H9 (cell line): ENCODE results near the gene FCHO1. TPM values are rescaled to one million over a fixed set of nuclear protein-coding genes. Genes with fewer than 3 reads are reported as not detected.

Experiments
- DNase-seq: peaks from one replicate; pipeline ENCODE4 v3.0.0-alpha.2; 2017
- H2AFZ ChIP-seq: one replicate; pipeline ENCODE4 v1.6.1; 2013; ENCODE audit warnings: mild to moderate bottlenecking, low read length, control low read depth, moderate library complexity
- H2AK5ac ChIP-seq: 2 replicates; pipeline ENCODE4 v1.6.1; 2013; ENCODE audit warnings: low read length, control low read depth, mixed read lengths; ENCODE audit not compliant: insufficient read length
- H2BK120ac ChIP-seq: one replicate; pipeline ENCODE4 v1.6.1; 2013; ENCODE audit warnings: low read depth, mild to moderate bottlenecking, low read length, control low read depth, inconsistent platforms; ENCODE audit not compliant: poor library complexity, severe bottlenecking
- H2BK12ac ChIP-seq: 2 replicates; pipeline ENCODE4 v1.6.1; 2013; ENCODE audit warnings: low read length, control low read depth, mixed read lengths, low read depth; ENCODE audit not compliant: insufficient read length
- H2BK15ac ChIP-seq: 2 replicates; pipeline ENCODE4 v1.6.1; 2013; ENCODE audit warnings: low read depth, low read length, control low read depth
- H2BK20ac ChIP-seq: one replicate; pipeline ENCODE4 v1.6.1; 2013; ENCODE audit warnings: low read depth, mild to moderate bottlenecking, low read length, control low read depth, inconsistent platforms; ENCODE audit not compliant: poor library complexity, severe bottlenecking
- H2BK5ac ChIP-seq: 2 replicates; pipeline ENCODE4 v1.6.1; 2013; ENCODE audit warnings: low read length, control low read depth, mixed read lengths; ENCODE audit not compliant: insufficient read length
- H3K14ac ChIP-seq: 2 replicates; pipeline ENCODE4 v1.6.1; 2013; ENCODE audit warnings: low read length, control low read depth; ENCODE audit not compliant: insufficient read depth
- H3K18ac ChIP-seq: 2 replicates; pipeline ENCODE4 v1.6.1; 2013; ENCODE audit warnings: low read depth, mild to moderate bottlenecking, mixed read lengths, low read length, control low read depth; ENCODE audit not compliant: insufficient read length
- H3K23ac ChIP-seq: 2 replicates; pipeline ENCODE4 v1.6.1; 2013; ENCODE audit warnings: low read length, control low read depth, mixed read lengths, low read depth; ENCODE audit not compliant: insufficient read length
- H3K23me2 ChIP-seq: 2 replicates; pipeline ENCODE4 v1.6.1; 2013; ENCODE audit warnings: low read depth, mild to moderate bottlenecking, mixed read lengths, low read length, control low read depth; ENCODE audit not compliant: insufficient read length, poor library complexity, severe bottlenecking
- H3K27ac ChIP-seq: 2 replicates; pipeline ENCODE4 v1.5.1; 2013; ENCODE audit warnings: low read length, control low read depth, mixed read lengths, low read depth; ENCODE audit not compliant: insufficient read length
- H3K27me3 ChIP-seq: 2 replicates; pipeline ENCODE4 v1.6.1; 2013; ENCODE audit warnings: low read length, control low read depth, inconsistent platforms; ENCODE audit not compliant: insufficient read depth
- H3K4ac ChIP-seq: 2 replicates; pipeline ENCODE4 v1.6.1; 2013; ENCODE audit warnings: low read depth, mild to moderate bottlenecking, control low read depth, inconsistent platforms, low read length, moderate library complexity
- H3K4me1 ChIP-seq: 2 replicates; pipeline ENCODE4 v1.6.1; 2013; ENCODE audit warnings: low read length, control low read depth, inconsistent platforms; ENCODE audit not compliant: insufficient read depth
- H3K4me2 ChIP-seq: 2 replicates; pipeline ENCODE4 v1.6.1; 2013; ENCODE audit warnings: low read length, control low read depth, mixed read lengths; ENCODE audit not compliant: insufficient read length, insufficient read depth
- H3K56ac ChIP-seq: 2 replicates; pipeline ENCODE4 v1.6.1; 2013; ENCODE audit warnings: low read depth, mild to moderate bottlenecking, mixed read lengths, low read length, control low read depth; ENCODE audit not compliant: insufficient read length
- H3K79me1 ChIP-seq: 2 replicates; pipeline ENCODE4 v1.6.1; 2013; ENCODE audit warnings: low read depth, mild to moderate bottlenecking, moderate library complexity, low read length, control low read depth, inconsistent platforms; ENCODE audit not compliant: insufficient read depth, poor library complexity, severe bottlenecking
- H3K79me2 ChIP-seq: 2 replicates; pipeline ENCODE4 v1.6.1; 2013; ENCODE audit warnings: low read length, control low read depth, inconsistent platforms; ENCODE audit not compliant: insufficient read depth
- H3K9ac ChIP-seq: 2 replicates; pipeline ENCODE4 v1.6.1; 2013; ENCODE audit warnings: low read length, control low read depth, mixed read lengths; ENCODE audit not compliant: insufficient read length; ENCODE audit errors: extremely low read depth
- H3K9me3 ChIP-seq: one replicate; pipeline ENCODE4 v1.6.1; 2013; ENCODE audit warnings: low read depth, low read length, inconsistent platforms; ENCODE audit not compliant: control insufficient read depth
- H3T11ph ChIP-seq: one replicate; pipeline ENCODE4 v1.6.1; 2013; ENCODE audit warnings: mild to moderate bottlenecking, low read length, control low read depth, inconsistent platforms
- H4K20me1 ChIP-seq: one replicate; pipeline ENCODE4 v1.6.1; 2013; ENCODE audit not compliant: control insufficient read depth, insufficient read length, insufficient read depth
- H4K5ac ChIP-seq: 2 replicates; pipeline ENCODE4 v1.6.1; 2013; ENCODE audit warnings: low read depth, mild to moderate bottlenecking, mixed read lengths, low read length, control low read depth; ENCODE audit not compliant: insufficient read length
- H4K8ac ChIP-seq: replicated peaks from 2 replicates; pipeline ENCODE4 v1.6.1; 2013; ENCODE audit warnings: low read length, control low read depth, mixed read lengths, low read depth; ENCODE audit not compliant: insufficient read length
- H4K91ac ChIP-seq: 2 replicates; pipeline ENCODE4 v1.6.1; 2013; ENCODE audit warnings: low read depth, mild to moderate bottlenecking, moderate library complexity, mixed read lengths, low read length, control low read depth; ENCODE audit not compliant: insufficient read length
- H3K27ac Mint-ChIP-seq, 3 experiments: 2 replicates in 2 of 3; 3 replicates in 1 of 3; pipeline ENCODE4 v1.8.0; 2020 to 2021; ENCODE audit warnings: mixed read lengths in 3 of 3, mild to moderate bottlenecking in 1 of 3, moderate library complexity in 1 of 3
- H3K27me3 Mint-ChIP-seq: 2 replicates; pipeline ENCODE4 v1.8.0; 2021; ENCODE audit warnings: low read depth, mild to moderate bottlenecking, moderate library complexity, mixed read lengths
- H3K36me3 Mint-ChIP-seq, 3 experiments: 2 replicates in 2 of 3; 3 replicates in 1 of 3; pipeline ENCODE4 v1.8.0; 2020 to 2021; ENCODE audit warnings: low read depth in 3 of 3, mixed read lengths in 3 of 3; ENCODE audit not compliant: insufficient read depth in 1 of 3
- H3K4me1 Mint-ChIP-seq, 2 experiments: 2 replicates each; pipeline ENCODE4 v1.8.0; 2020; ENCODE audit warnings: mixed read lengths in 2 of 2
- H3K4me3 Mint-ChIP-seq, 2 experiments: 2 replicates in 1 of 2; 3 replicates in 1 of 2; pipeline ENCODE4 v1.8.0; 2020 to 2021; ENCODE audit warnings: mild to moderate bottlenecking in 2 of 2, mixed read lengths in 2 of 2, moderate library complexity in 1 of 2
- H3K9me3 Mint-ChIP-seq, 2 experiments: 2 replicates in 1 of 2; 3 replicates in 1 of 2; pipeline ENCODE4 v1.8.0; 2020; ENCODE audit warnings: mild to moderate bottlenecking in 2 of 2, mixed read lengths in 2 of 2, moderate library complexity in 1 of 2
- WGBS: extraction: QIAGEN DNeasy Blood & Tissue Kit; methylation state at CpG from one replicate; pipeline ENCODE4 v1.1.7; 2013; ENCODE audit warnings: missing lambda C conversion rate, low lambda C conversion rate, mixed read lengths; ENCODE audit not compliant: insufficient read length; ENCODE audit errors: extremely low coverage; 5-methylcytosine and 5-hydroxymethylcytosine counted together
- total RNA-seq: library from RNA; stranded (reverse); gene quantifications from 2 replicates; pipeline ENCODE4 v1.2.1, GENCODE V29; 2021
- TF ChIP-seq, protein P1 (sequence below): fragments of 200-600 bp; sonication (generic); conservative IDR thresholded peaks from 3 replicates; pipeline ENCODE4 v1.8.0; 2021; ENCODE audit warnings: antibody characterized with exemption, mild to moderate bottlenecking

FCHO1 gene
- total RNA-seq, 1 experiment from 2014 or later: 13.1 TPM

DNA sequence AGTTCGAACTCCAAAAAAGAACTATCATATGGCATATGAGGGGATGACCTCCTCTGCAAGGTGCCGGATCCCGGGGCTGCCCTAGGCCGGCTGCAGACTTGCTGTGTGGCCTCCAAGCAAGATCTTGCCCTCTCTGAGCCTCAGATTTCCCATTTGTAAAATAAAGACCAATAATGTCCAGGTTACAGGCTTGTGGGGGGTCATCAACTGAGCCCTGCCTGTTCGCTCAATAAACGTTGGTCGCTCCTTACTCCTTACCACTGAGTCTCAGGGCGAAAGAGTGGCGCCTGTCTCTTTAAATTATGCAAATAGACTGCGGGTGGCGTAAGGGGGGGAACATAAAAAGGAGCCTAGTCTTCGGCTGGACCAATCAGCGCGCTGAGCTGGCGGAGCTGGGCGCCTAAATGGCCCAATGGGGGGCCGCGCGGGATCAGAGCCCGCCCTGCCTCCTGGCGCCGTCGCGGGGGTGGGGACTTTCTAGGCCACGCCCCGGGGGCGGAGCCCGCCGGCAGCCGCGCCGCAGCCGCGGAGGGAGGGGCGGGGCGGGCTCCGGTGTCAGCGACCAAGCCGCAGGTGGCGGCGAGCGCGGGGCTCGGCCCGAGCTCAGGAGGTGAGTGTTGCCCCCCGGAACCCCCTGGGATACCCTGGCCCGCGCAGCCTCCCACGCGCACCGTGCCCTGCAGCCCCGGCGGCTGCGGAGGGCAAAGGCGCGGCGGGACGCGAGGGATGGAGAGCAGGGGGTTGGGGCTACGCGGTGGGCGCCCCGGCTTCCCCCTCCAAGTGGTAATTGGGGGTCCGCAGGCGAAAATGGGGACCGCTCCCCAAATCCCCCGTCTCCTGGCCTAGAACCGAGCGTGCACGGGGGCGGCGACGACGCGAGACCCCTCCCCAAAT is 3.8 kb upstream of the FCHO1 start:
- no peaks in the 10 kb centered on the region for H3K27me3 ChIP-seq
- WGBS: no CpG with 5 or more reads among the region's 75 CpGs
- no peak overlapping the region for H2AFZ ChIP-seq
- peaks cover 5% of the 10 kb centered on the region for H3K23me2 ChIP-seq
- H2AK5ac ChIP-seq: no peak overlapping the region
- TF ChIP-seq, protein P1, sequence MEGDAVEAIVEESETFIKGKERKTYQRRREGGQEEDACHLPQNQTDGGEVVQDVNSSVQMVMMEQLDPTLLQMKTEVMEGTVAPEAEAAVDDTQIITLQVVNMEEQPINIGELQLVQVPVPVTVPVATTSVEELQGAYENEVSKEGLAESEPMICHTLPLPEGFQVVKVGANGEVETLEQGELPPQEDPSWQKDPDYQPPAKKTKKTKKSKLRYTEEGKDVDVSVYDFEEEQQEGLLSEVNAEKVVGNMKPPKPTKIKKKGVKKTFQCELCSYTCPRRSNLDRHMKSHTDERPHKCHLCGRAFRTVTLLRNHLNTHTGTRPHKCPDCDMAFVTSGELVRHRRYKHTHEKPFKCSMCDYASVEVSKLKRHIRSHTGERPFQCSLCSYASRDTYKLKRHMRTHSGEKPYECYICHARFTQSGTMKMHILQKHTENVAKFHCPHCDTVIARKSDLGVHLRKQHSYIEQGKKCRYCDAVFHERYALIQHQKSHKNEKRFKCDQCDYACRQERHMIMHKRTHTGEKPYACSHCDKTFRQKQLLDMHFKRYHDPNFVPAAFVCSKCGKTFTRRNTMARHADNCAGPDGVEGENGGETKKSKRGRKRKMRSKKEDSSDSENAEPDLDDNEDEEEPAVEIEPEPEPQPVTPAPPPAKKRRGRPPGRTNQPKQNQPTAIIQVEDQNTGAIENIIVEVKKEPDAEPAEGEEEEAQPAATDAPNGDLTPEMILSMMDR: no peak
- H3K9ac ChIP-seq: no peak overlapping the region
- peak; percentile 95 for DNase-seq
- H4K20me1 ChIP-seq: no peaks in the 10 kb centered on the region
- peaks cover 2 to 3% of the 10 kb centered on the region in 2 experiments; a peak in 3 of 5 replicates for H3K9me3 Mint-ChIP-seq
- H3K18ac ChIP-seq: no peak overlapping the region
- no peak overlapping the region for H4K91ac ChIP-seq
- H2BK15ac ChIP-seq: no peak overlapping the region
- H3K27ac Mint-ChIP-seq: no peak overlapping the region; a peak in 1 of 7 replicates
- no peaks in the 10 kb centered on the region; the same call in 1 of the 2 replicates for H3K27me3 Mint-ChIP-seq
- no peak overlapping the region for H3K4ac ChIP-seq
- peak overlapping the region; percentile 50 for H3K4me2 ChIP-seq
- H3K4me3 Mint-ChIP-seq: peak overlapping the region; percentile 54 to 77
- no peak overlapping the region for H2BK120ac ChIP-seq
- no peak overlapping the region for H4K8ac ChIP-seq
- no peak overlapping the region for H3K27ac ChIP-seq
- no peak overlapping the region for H3T11ph ChIP-seq
- H3K4me1 ChIP-seq: no peaks in the 10 kb centered on the region
- H3K23ac ChIP-seq: no peak overlapping the region
- H3K36me3 Mint-ChIP-seq: no peaks in the 10 kb centered on the region
- H2BK12ac ChIP-seq: no peak overlapping the region
- no peak overlapping the region for H3K56ac ChIP-seq
- H3K79me1 ChIP-seq: no peaks in the 10 kb centered on the region
- H3K14ac ChIP-seq: no peak overlapping the region
- H3K4me1 Mint-ChIP-seq: peaks cover 0 to 21% of the 10 kb centered on the region in 2 experiments
- no peak overlapping the region for H4K5ac ChIP-seq
- H2BK20ac ChIP-seq: no peak overlapping the region
- H2BK5ac ChIP-seq: no peak overlapping the region
- no peaks in the 10 kb centered on the region for H3K9me3 ChIP-seq
- no peaks in the 10 kb centered on the region; the same call in 1 of the 2 replicates for H3K79me2 ChIP-seq
